A673 (cell line): ENCODE measurements around the gene BMP8A. TPM values are rescaled to one million over a fixed set of nuclear protein-coding genes. Genes with fewer than 3 reads are reported as not detected.
A peak's percentile ranks its signal among the peaks of the same experiment; 100 is the strongest.
"Not testable (repeated sequence)": the region's sequence is repeated elsewhere in the genome, so short reads cannot be mapped to it uniquely, and the experiment has no call there.

Experiments used
- BruUV-seq: library from RNA; stranded (reverse); fragments of 400-500 nt; replicated peaks from 2 replicates; lab custom pipeline; 2021; lab: Mats Ljungman, UMichigan
- CTCF ChIA-PET: fragments of 300-600 bp; sonication (Branson Sonifier 250); formaldehyde crosslinking; loops from one replicate; lab custom pipeline; 2022; ENCODE audit warnings: antibody characterized with exemption; lab: Charles Lee
- POLR2A ChIA-PET: fragments of 300-600 bp; sonication (Branson Sonifier 250); formaldehyde crosslinking; loops from one replicate; lab custom pipeline; 2022; ENCODE audit warnings: antibody characterized with exemption; ENCODE audit not compliant: low non-redundant PET; lab: Charles Lee
- DNase-seq: peaks from one replicate; pipeline ENCODE4 v3.0.0-alpha.2; 2015; ENCODE audit warnings: low spot score
- H3K27ac ChIP-seq: fragments of 200-600 bp; sonication (generic); 2 replicates; pipeline ENCODE4 v1.5.1; 2016; ENCODE audit warnings: mixed run types, low read depth, mild to moderate bottlenecking, mixed read lengths, antibody characterized with exemption, low read length; ENCODE audit not compliant: poor library complexity, severe bottlenecking
- H3K27me3 ChIP-seq: fragments of 200-600 bp; sonication (generic); replicated peaks from 2 replicates; pipeline ENCODE4 v1.6.1; 2017; ENCODE audit warnings: mixed run types, low read depth, mild to moderate bottlenecking, mixed read lengths, antibody characterized with exemption, low read length; ENCODE audit not compliant: insufficient read depth, poor library complexity
- H3K36me3 ChIP-seq: fragments of 200-600 bp; sonication (generic); 2 replicates; pipeline ENCODE4 v1.6.1; 2016; ENCODE audit warnings: mixed run types, mild to moderate bottlenecking, mixed read lengths, antibody characterized with exemption, low read length; ENCODE audit not compliant: insufficient read depth, poor library complexity, severe bottlenecking
- H3K4me1 ChIP-seq: fragments of 200-600 bp; sonication (generic); 2 replicates; pipeline ENCODE4 v1.6.1; 2017; ENCODE audit warnings: mixed run types, mild to moderate bottlenecking, mixed read lengths, antibody characterized with exemption, low read length; ENCODE audit not compliant: insufficient read depth, poor library complexity, severe bottlenecking
- H3K4me3 ChIP-seq: fragments of 200-600 bp; sonication (generic); 2 replicates; pipeline ENCODE4 v1.5.1; 2016; ENCODE audit warnings: low read depth, mixed run types, mild to moderate bottlenecking, mixed read lengths, low read length; ENCODE audit not compliant: poor library complexity, severe bottlenecking
- H3K9me3 ChIP-seq: fragments of 200-600 bp; sonication (generic); 2 replicates; pipeline ENCODE4 v1.6.1; 2016; ENCODE audit warnings: mixed run types, low read depth, mild to moderate bottlenecking, mixed read lengths, antibody characterized with exemption, low read length; ENCODE audit not compliant: poor library complexity, severe bottlenecking
- intact Hi-C: fragments of 100-400 bp; cut with micrococcal nuclease; formaldehyde crosslinking; loops from one replicate; pipeline ENCODE4 v1.10.0; 2022; ENCODE audit not compliant: unreplicated experiment
- total RNA-seq: library from RNA; stranded (reverse); gene quantifications from 2 replicates; pipeline ENCODE4 v1.2.3, GENCODE V29; 2021

The BMP8A gene
- total RNA-seq, 1 experiment from 2014 or later: not detected

DNA sequence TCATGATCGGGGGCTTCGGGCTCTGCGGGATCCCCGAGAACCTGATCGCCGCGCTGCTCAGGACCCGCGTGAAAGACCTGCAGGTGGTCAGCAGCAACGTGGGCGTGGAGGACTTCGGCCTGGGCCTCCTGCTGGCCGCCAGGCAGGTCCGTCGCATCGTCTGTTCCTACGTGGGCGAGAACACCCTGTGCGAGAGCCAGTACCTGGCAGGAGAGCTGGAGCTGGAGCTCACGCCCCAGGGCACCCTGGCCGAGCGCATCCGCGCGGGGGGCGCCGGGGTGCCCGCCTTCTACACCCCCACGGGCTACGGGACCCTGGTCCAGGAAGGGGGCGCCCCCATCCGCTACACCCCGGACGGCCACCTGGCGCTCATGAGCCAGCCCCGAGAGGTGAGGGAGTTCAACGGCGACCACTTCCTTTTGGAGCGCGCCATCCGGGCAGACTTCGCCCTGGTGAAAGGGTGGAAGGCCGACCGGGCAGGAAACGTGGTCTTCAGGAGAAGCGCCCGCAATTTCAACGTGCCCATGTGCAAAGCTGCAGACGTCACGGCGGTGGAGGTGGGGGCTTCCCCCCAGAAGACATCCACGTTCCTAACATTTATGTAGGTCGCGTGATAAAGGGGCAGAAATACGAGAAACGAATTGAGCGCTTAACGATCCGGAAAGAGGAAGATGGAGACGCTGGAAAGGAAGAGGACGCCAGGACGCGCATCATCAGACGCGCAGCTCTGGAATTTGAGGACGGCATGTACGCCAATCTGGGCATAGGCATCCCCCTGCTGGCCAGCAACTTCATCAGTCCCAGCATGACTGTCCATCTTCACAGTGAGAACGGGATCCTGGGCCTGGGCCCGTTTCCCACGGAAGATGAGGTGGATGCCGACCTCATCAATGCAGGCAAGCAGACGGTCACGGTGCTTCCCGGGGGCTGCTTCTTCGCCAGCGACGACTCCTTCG is 24.0 kb downstream of the BMP8A start:
- CTCF ChIA-PET, H3K27me3 ChIP-seq, H3K9me3 ChIP-seq, H3K36me3 ChIP-seq, POLR2A ChIA-PET, BruUV-seq, H3K27ac ChIP-seq, H3K4me1 ChIP-seq, intact Hi-C loops: not testable (repeated sequence)
- H3K4me3 ChIP-seq: peak overlapping the region; percentile 32
- peak; percentile 29 for DNase-seq

DNA sequence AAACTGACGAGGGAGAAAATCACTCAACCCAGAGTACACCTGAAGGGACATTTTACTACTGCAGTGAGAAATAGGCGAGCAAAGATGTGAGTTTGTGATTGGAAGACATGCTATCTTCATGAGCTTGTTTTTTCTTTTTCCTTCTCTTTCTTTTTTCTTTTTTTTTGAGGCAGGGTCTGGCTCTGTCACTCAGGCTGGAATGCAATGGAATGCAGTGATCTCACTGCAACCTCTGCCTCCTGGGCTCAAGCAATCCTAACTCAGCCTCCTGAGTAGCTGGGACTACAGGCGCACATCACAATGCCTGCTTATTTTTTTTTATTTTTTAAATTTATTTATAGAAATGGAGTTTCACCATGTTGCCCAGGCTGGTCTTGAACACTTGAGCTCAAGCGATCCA is 25.4 kb downstream of the BMP8A start:
- H3K36me3 ChIP-seq, DNase-seq, BruUV-seq, H3K27me3 ChIP-seq, POLR2A ChIA-PET, H3K4me1 ChIP-seq, intact Hi-C loops, H3K9me3 ChIP-seq, H3K4me3 ChIP-seq, CTCF ChIA-PET, H3K27ac ChIP-seq: not testable (repeated sequence)

- H3K27ac ChIP-seq, POLR2A ChIA-PET, H3K36me3 ChIP-seq, H3K9me3 ChIP-seq, H3K27me3 ChIP-seq, H3K4me3 ChIP-seq, BruUV-seq, DNase-seq, H3K4me1 ChIP-seq, intact Hi-C loops, CTCF ChIA-PET: not testable (repeated sequence)
Measured at GRCh38 chr1:39517936-39518335, 26.5 kb downstream of the BMP8A start.

DNA sequence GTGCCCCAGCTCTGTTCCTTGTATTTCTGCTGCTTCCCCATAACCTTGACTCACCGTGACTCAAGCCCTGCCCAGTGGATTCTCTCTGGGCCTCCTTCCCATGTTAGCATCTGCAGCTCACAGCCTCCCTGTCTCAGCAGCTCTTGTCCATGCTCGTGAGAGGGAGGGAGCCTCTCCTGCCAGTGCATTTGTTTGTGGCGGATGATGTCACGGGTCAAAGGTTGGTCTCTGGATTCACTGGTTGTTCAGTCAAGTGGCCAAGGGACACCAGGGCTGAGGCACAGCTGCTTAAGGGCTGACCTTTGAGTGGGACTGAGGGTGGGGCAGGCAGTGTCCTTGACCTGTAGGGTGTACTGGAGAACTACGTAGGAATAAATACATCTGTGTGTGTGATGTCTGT is 27.9 kb downstream of the BMP8A start:
- H3K9me3 ChIP-seq, H3K4me3 ChIP-seq, CTCF ChIA-PET, BruUV-seq, POLR2A ChIA-PET, H3K27me3 ChIP-seq, H3K36me3 ChIP-seq, H3K4me1 ChIP-seq, intact Hi-C loops, DNase-seq, H3K27ac ChIP-seq: not testable (repeated sequence)

GRCh38 chr1:39522221-39522620 is 30.8 kb downstream of the BMP8A start:
- H3K9me3 ChIP-seq, H3K27ac ChIP-seq, H3K36me3 ChIP-seq, BruUV-seq, DNase-seq, H3K27me3 ChIP-seq, H3K4me3 ChIP-seq, CTCF ChIA-PET, H3K4me1 ChIP-seq: not testable (repeated sequence)
- POLR2A ChIA-PET: interaction anchor here (0.7 kb wide), 1 partner anchor 251 kb away, joined by 3 read pairs; no protein-coding TSS in a partner anchor
- intact Hi-C loops: loop anchor here (5.0 kb wide), 1 partner anchor 240 kb away; no protein-coding TSS in a partner anchor
